Activated T-helper 2 cell treated with anti-CD3 and anti-CD28 coated beads, Interferon-gamma antibody, Interleukin-2, Interleukin-4, amounts not matched to agents 10 μg/mL and 5 μg/mL and 100 μg/mL, durations not matched to agents 14 hours and 24 hours and 36 hours (primary cell): ENCODE data around the gene KCNQ4. TPM values are rescaled to one million over a fixed set of nuclear protein-coding genes. Genes with fewer than 3 reads are reported as not detected.

Experiments used
- DNase-seq: peaks from one replicate; pipeline ENCODE4 v3.0.0; 2021; ENCODE audit warnings: low spot score
- H3K27ac Mint-ChIP-seq: one replicate; pipeline ENCODE4 v1.8.0; 2021; ENCODE audit warnings: mixed read lengths
- H3K27me3 Mint-ChIP-seq: one replicate; pipeline ENCODE4 v1.8.0; 2021; ENCODE audit warnings: low read depth, mixed read lengths
- H3K36me3 Mint-ChIP-seq: one replicate; pipeline ENCODE4 v1.8.0; 2021; ENCODE audit warnings: low read depth, mixed read lengths
- H3K4me1 Mint-ChIP-seq: one replicate; pipeline ENCODE4 v1.8.0; 2021; ENCODE audit warnings: low read depth, mixed read lengths
- H3K4me3 Mint-ChIP-seq: one replicate; pipeline ENCODE4 v1.8.0; 2021; ENCODE audit warnings: low read depth, mild to moderate bottlenecking, moderate library complexity, mixed read lengths
- H3K9me3 Mint-ChIP-seq: one replicate; pipeline ENCODE4 v1.8.0; 2021; ENCODE audit warnings: mixed read lengths
- intact Hi-C: fragments of 100-400 bp; cut with micrococcal nuclease; formaldehyde crosslinking; loops from one replicate; pipeline ENCODE4 v1.15.1; 2023
- total RNA-seq: library from RNA; stranded (reverse); gene quantifications from 2 replicates; pipeline ENCODE4 v1.2.3, GENCODE V29; 2022

The KCNQ4 gene
- total RNA-seq, 1 donor from 2014 or later, result 0.78 TPM

- no peak for DNase-seq
- Mint-ChIP-seq H3K4me1 (peaks cover 14% of the 10 kb centered on the region), H3K36me3 (no peaks in the 10 kb centered on the region), H3K27ac (no peak overlapping the region), H3K27me3 (no peaks in the 10 kb centered on the region), H3K9me3 (no peaks in the 10 kb centered on the region), H3K4me3 (no peak overlapping the region)
- intact Hi-C loops, result no loop called here
Measured at GRCh38 chr1:40825435-40825788, 41.8 kb downstream of the KCNQ4 start.

DNA sequence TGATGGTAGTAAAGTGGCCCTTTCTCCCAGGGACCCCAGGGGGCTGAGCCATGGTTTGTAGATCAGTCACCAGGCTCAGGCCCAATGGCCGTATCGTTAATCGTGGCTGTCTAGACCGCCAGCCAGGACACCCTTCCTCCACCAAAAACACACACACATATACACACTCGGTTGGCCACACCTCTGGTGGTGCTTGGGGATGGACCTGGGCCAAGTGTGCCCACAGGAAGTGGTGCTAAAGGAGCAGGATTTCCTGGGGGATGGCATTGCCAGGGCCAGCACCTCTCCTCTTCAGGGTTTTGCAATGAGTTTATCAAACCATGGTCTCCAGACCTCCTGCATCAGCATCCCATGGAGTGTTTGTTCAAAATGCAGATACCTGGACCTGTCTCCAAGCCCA is 42.4 kb downstream of the KCNQ4 start:
- no peaks in the 10 kb centered on the region for H3K36me3 Mint-ChIP-seq
- no peak overlapping the region for H3K4me3 Mint-ChIP-seq
- H3K9me3 Mint-ChIP-seq, result no peaks in the 10 kb centered on the region
- peaks cover 14% of the 10 kb centered on the region for H3K4me1 Mint-ChIP-seq
- H3K27me3 Mint-ChIP-seq, result no peaks in the 10 kb centered on the region
- DNase-seq, result no peak
- H3K27ac Mint-ChIP-seq, result no peak overlapping the region
- intact Hi-C loops, result no loop called here

- H3K36me3 Mint-ChIP-seq, result no peaks in the 10 kb centered on the region
- H3K27ac Mint-ChIP-seq, result no peak overlapping the region
- intact Hi-C loops, result no loop called here
- peaks cover 14% of the 10 kb centered on the region for H3K4me1 Mint-ChIP-seq
- H3K27me3 Mint-ChIP-seq, result no peaks in the 10 kb centered on the region
- DNase-seq, result no peak
- no peaks in the 10 kb centered on the region for H3K9me3 Mint-ChIP-seq
- no peak overlapping the region for H3K4me3 Mint-ChIP-seq
Measured at GRCh38 chr1:40829631-40830245, 46.2 kb downstream of the KCNQ4 start.

- Mint-ChIP-seq H3K4me3 (no peak overlapping the region), H3K9me3 (no peaks in the 10 kb centered on the region), H3K36me3 (no peaks in the 10 kb centered on the region), H3K4me1 (peaks cover 6% of the 10 kb centered on the region), H3K27me3 (no peaks in the 10 kb centered on the region), H3K27ac (no peak overlapping the region)
- intact Hi-C loops, result no loop called here
- DNase-seq, result no peak
Measured at GRCh38 chr1:40830419-40830943, 46.9 kb downstream of the KCNQ4 start.

- Mint-ChIP-seq H3K27ac (no peak overlapping the region), H3K27me3 (no peaks in the 10 kb centered on the region), H3K4me1 (peaks cover 2% of the 10 kb centered on the region), H3K9me3 (no peaks in the 10 kb centered on the region), H3K36me3 (no peaks in the 10 kb centered on the region), H3K4me3 (no peak overlapping the region)
- no peak for DNase-seq
- intact Hi-C loops, result no loop called here
Measured at GRCh38 chr1:40831001-40831732, 47.6 kb downstream of the KCNQ4 start.

GRCh38 chr1:40833979-40834378 is 50.4 kb downstream of the KCNQ4 start:
- intact Hi-C loops, result no loop called here
- H3K27ac Mint-ChIP-seq, result no peak overlapping the region
- no peaks in the 10 kb centered on the region for H3K36me3 Mint-ChIP-seq
- H3K27me3 Mint-ChIP-seq, result no peaks in the 10 kb centered on the region
- H3K9me3 Mint-ChIP-seq, result no peaks in the 10 kb centered on the region
- DNase-seq, result no peak
- H3K4me1 Mint-ChIP-seq, result no peaks in the 10 kb centered on the region
- no peak overlapping the region for H3K4me3 Mint-ChIP-seq

DNA sequence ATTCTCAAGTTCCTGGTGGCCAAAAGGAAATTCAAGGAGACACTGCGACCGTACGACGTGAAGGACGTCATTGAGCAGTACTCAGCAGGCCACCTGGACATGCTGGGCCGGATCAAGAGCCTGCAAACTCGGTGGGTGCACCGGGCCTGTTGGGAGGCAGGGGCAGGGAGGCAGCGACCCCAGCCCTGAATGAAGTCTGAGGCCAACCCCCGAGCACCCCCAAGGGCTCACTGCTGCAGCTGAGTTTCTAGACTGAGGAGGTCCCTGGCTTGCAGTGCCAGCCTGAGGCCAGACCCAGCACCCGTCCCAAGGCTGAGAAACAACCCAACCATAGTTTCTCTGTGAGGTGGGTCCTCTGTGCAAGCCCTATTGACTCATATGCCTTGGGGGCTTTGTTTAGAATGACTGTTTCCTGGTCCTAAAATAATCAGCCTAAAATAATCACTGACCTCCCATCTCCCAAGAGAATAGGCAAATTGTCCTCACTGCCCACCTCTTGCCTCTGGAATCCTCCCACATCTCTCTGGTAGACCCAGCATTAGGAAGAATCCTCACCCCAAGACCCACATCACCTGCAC is 51.5 kb downstream of the KCNQ4 start:
- no peaks in the 10 kb centered on the region for H3K9me3 Mint-ChIP-seq
- H3K4me1 Mint-ChIP-seq, result peaks cover under 1% of the 10 kb centered on the region
- intact Hi-C loops, result no loop called here
- no peak for DNase-seq
- no peaks in the 10 kb centered on the region for H3K27me3 Mint-ChIP-seq
- no peaks in the 10 kb centered on the region for H3K36me3 Mint-ChIP-seq
- no peak overlapping the region for H3K27ac Mint-ChIP-seq
- no peak overlapping the region for H3K4me3 Mint-ChIP-seq

- no peak for DNase-seq
- peaks cover 13% of the 10 kb centered on the region for H3K4me1 Mint-ChIP-seq
- no peak overlapping the region for H3K27ac Mint-ChIP-seq
- H3K36me3 Mint-ChIP-seq, result no peaks in the 10 kb centered on the region
- intact Hi-C loops, result no loop called here
- no peaks in the 10 kb centered on the region for H3K9me3 Mint-ChIP-seq
- H3K4me3 Mint-ChIP-seq, result no peak overlapping the region
- H3K27me3 Mint-ChIP-seq, result no peaks in the 10 kb centered on the region
Measured at GRCh38 chr1:40836283-40836682, 52.7 kb downstream of the KCNQ4 start.

DNA sequence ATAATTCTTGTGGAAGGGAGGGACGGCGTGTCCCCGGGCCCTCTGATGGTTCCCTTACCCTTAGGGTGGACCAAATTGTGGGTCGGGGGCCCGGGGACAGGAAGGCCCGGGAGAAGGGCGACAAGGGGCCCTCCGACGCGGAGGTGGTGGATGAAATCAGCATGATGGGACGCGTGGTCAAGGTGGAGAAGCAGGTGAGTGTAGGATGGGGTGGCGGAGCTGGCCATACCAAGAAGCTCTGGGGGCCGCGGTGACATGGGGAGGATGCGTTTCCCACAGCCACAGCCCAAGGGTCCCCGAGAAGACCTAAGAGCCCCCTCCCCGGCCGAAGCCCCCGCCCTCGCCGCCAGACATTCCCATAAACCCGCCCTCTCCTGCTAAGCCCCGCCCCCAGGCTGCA is 54.0 kb downstream of the KCNQ4 start:
- Mint-ChIP-seq H3K9me3 (peaks cover 4% of the 10 kb centered on the region), H3K4me3 (no peak overlapping the region), H3K27ac (no peak overlapping the region), H3K4me1 (peaks cover 17% of the 10 kb centered on the region), H3K27me3 (peaks cover 5% of the 10 kb centered on the region), H3K36me3 (peaks cover 3% of the 10 kb centered on the region)
- intact Hi-C loops, result no loop called here
- DNase-seq, result no peak

DNA sequence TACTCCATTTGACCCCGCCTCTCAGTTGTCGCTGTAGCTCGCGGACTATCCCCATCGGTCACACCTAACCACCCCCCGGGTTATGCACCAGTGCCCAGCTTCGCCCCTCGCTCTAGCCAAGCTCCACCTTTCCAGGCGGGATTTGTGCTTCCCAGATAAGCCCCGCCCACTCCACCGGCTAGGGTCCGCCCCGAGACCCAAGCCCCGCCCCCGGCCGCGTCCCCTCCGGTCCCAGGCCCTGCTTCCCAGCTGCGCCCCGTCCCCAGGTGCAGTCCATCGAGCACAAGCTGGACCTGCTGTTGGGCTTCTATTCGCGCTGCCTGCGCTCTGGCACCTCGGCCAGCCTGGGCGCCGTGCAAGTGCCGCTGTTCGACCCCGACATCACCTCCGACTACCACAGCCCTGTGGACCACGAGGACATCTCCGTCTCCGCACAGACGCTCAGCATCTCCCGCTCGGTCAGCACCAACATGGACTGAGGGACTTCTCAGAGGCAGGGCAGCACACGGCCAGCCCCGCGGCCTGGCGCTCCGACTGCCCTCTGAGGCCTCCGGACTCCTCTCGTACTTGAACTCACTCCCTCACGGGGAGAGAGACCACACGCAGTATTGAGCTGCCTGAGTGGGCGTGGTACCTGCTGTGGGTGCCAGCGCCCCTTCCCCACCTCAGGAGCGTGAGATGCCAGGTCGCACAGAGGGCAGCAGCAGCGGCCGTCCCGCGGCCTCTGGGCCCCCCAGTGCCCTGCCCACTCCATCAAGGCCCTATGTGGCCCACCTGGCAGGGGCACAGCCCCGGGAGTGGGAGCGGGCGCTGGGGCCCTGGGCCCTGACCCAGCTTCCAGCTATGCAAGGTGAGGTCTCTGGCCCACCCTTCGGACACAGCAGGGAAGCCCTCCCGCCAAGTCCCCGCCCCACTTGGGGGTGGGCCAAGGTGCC is 54.7 kb downstream of the KCNQ4 start:
- no peak overlapping the region for H3K4me3 Mint-ChIP-seq
- peaks cover 3% of the 10 kb centered on the region for H3K36me3 Mint-ChIP-seq
- peaks cover 17% of the 10 kb centered on the region for H3K4me1 Mint-ChIP-seq
- H3K9me3 Mint-ChIP-seq, result peaks cover 5% of the 10 kb centered on the region
- no peak for DNase-seq
- peaks cover 5% of the 10 kb centered on the region for H3K27me3 Mint-ChIP-seq
- intact Hi-C loops, result no loop called here
- H3K27ac Mint-ChIP-seq, result no peak overlapping the region

DNA sequence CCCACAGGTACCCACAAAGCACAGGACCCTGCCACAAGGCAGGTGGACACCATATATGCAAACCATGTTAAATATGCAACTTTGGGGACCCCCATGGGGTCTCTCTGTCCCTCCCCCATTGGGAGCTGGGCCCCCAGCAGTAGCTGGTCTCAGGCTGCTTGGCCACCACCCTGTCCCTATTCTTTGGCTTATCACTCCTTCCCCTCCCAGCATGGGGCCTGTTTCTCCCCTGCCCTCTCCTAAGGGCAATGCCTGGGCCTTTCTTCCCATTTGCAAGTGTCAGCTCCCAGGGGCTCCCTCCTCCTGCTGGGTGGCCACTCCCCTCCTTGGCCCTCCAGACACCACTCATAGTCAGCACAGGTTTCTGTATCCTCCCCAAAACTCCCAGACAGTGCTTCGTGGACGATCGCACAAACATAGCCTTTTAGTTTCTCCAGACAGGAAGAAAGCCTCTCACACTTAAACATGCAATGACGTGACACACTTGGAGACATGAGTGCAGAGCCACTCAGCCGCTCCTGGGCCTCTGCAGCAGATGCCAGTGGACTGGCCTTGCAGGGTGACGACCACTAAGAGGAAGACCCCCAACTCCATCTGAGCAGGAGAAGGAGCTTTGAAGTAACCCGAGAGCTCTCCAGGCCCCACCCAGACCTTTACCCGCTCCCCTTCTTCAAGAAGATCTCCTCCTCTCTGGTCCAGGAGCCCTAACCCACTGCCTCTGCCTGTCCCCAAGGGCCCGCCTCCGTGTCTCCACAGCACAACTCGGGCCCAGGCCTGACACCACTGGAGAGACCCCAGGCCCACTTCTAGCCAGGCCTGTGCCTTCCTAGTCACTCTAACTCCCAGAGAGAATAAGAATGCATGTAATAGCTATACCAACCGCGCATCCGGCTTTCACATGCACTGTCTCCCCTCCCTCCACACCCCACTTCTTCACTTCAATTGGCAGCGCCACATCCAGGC is 55.7 kb downstream of the KCNQ4 start:
- peaks cover 17% of the 10 kb centered on the region for H3K4me1 Mint-ChIP-seq
- intact Hi-C loops, result no loop called here
- peaks cover 5% of the 10 kb centered on the region for H3K27me3 Mint-ChIP-seq
- H3K9me3 Mint-ChIP-seq, result peaks cover 5% of the 10 kb centered on the region
- no peak overlapping the region for H3K27ac Mint-ChIP-seq
- H3K4me3 Mint-ChIP-seq, result no peak overlapping the region
- H3K36me3 Mint-ChIP-seq, result peaks cover 3% of the 10 kb centered on the region
- no peak for DNase-seq

DNA sequence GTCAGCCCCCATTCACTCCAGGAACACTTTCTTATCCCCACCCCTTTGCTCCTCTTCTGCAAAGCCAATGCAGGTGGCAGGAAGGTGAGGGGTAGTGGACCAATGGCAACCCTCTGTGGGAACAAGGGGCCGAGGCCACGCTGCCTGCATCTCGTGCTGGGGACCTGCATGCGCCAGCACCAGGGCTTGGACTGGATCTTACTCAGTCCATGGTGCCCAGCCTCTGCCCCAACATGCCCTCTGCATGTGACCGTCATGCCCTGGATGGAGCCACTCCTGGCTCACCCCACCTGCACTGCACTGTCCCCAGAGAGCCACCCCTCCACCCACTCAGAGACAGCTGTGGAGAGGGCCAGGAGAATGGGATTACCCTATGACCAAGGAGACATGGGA is 56.4 kb downstream of the KCNQ4 start:
- intact Hi-C loops, result no loop called here
- no peak overlapping the region for H3K27ac Mint-ChIP-seq
- H3K9me3 Mint-ChIP-seq, result peaks cover 5% of the 10 kb centered on the region
- H3K27me3 Mint-ChIP-seq, result peaks cover 5% of the 10 kb centered on the region
- H3K4me3 Mint-ChIP-seq, result no peak overlapping the region
- H3K4me1 Mint-ChIP-seq, result peaks cover 20% of the 10 kb centered on the region
- no peak for DNase-seq
- peaks cover 3% of the 10 kb centered on the region for H3K36me3 Mint-ChIP-seq
